SJCRH30 (cell line): ENCODE data around the gene ATP5ME. TPM values are rescaled to one million over a fixed set of nuclear protein-coding genes. Genes with fewer than 3 reads are reported as not detected.
"Not testable (repeated sequence)": the region's sequence is repeated elsewhere in the genome, so short reads cannot be mapped to it uniquely, and the experiment has no call there.

ENCODE experiments used
- DNase-seq, 2 experiments: peaks; one replicate each; pipeline ENCODE4 v3.0.0-alpha.2; 2015 to 2020
- H3K27ac ChIP-seq: fragments of 250-450 bp; sonication (Bioruptor Pico); 2 replicates; pipeline ENCODE4 v1.5.1; 2020; ENCODE audit warnings: mild to moderate bottlenecking, moderate library complexity
- H3K27me3 ChIP-seq: fragments of 250-450 bp; sonication (Bioruptor Pico); 2 replicates; pipeline ENCODE4 v1.5.1; 2020; ENCODE audit warnings: mild to moderate bottlenecking, moderate library complexity
- H3K36me3 ChIP-seq: fragments of 250-450 bp; sonication (Bioruptor Pico); 2 replicates; pipeline ENCODE4 v1.5.1; 2020; ENCODE audit warnings: mild to moderate bottlenecking, moderate library complexity
- H3K4me1 ChIP-seq: fragments of 250-450 bp; sonication (Bioruptor Pico); 2 replicates; pipeline ENCODE4 v1.5.1; 2020; ENCODE audit warnings: mild to moderate bottlenecking, moderate library complexity
- H3K4me3 ChIP-seq: fragments of 250-450 bp; sonication (Bioruptor Pico); 2 replicates; pipeline ENCODE4 v1.5.1; 2020; ENCODE audit warnings: mild to moderate bottlenecking, moderate library complexity
- H3K9me3 ChIP-seq: fragments of 250-450 bp; sonication (Bioruptor Pico); replicated peaks from 2 replicates; pipeline ENCODE4 v1.5.1; 2020; ENCODE audit warnings: mild to moderate bottlenecking, moderate library complexity
- total RNA-seq: library from RNA; depleted of rRNA; stranded (reverse); fragments of >200 nt; shearing (Covaris generic); gene quantifications from 2 replicates; pipeline ENCODE4 v1.2.3, GENCODE V29; 2014

ATP5ME gene
- total RNA-seq, 1 experiment from 2014 or later, result 338 TPM

DNA sequence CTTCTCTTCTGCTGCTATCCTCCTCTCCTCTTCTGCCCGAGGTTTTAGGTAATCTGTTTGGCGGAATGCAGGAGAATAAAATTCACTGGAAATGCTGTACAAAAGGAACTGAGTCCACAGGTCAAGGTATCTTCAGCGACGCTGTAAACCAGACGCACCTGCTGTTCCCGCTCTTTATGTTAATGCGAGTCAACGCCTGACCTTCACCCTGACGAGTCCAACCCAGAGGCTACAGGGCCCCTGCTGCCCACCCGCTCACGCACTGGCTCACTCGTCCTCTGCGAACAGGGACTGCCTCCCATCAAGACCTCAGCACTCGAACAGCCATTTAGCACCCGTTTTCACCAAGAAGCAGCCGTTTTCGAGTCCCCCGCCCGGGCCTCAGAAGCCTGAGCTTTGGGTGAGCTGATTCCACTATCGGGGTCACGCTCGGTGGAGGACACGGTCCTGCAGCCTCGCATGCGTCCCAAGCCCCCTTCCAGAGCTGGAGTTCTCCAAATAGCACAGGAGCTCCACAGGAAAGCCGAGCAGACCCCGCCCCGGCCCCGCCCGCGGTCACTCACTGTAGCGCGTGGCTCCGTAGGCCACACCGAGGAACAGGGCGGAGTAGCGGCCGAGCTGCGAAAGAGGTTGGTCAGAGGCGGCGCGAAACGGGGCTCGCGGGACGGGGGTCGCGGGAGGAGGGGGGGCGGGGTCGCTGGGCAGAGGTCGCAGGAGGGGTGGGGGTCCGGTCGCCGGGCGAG, 556 bp downstream of the ATP5ME start:
- peak overlapping the region; percentile 38; the same call in 1 of the 2 replicates for H3K27ac ChIP-seq
- peaks cover 25% of the 10 kb centered on the region for H3K36me3 ChIP-seq
- peaks cover 34% of the 10 kb centered on the region for H3K4me1 ChIP-seq
- H3K9me3 ChIP-seq, result no peaks in the 10 kb centered on the region
- peak; percentile 36 for DNase-seq
- H3K4me3 ChIP-seq, result peak overlapping the region; percentile 81
- no peaks in the 10 kb centered on the region for H3K27me3 ChIP-seq

DNA sequence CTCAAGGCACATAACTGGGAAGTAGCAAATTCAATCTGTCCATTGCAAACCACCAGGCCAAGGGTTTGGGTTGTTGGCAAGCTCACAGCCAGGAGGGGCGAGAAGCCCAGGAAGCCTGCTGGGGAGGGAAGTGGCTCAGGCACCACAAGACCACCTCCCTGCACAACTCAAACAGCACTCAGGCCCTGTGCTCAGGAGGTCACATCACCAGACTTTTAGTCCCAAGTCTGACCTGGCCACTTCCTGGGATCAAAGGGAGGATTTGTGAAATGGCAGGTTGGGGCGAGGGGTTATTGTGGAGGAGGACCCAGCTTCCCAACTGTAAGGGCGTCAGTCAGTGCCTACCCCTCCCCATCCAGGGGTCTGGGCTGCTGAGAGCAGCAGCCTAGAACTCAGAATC, 2.3 kb downstream of the ATP5ME start:
- H3K27ac ChIP-seq, result no peak overlapping the region

DNA sequence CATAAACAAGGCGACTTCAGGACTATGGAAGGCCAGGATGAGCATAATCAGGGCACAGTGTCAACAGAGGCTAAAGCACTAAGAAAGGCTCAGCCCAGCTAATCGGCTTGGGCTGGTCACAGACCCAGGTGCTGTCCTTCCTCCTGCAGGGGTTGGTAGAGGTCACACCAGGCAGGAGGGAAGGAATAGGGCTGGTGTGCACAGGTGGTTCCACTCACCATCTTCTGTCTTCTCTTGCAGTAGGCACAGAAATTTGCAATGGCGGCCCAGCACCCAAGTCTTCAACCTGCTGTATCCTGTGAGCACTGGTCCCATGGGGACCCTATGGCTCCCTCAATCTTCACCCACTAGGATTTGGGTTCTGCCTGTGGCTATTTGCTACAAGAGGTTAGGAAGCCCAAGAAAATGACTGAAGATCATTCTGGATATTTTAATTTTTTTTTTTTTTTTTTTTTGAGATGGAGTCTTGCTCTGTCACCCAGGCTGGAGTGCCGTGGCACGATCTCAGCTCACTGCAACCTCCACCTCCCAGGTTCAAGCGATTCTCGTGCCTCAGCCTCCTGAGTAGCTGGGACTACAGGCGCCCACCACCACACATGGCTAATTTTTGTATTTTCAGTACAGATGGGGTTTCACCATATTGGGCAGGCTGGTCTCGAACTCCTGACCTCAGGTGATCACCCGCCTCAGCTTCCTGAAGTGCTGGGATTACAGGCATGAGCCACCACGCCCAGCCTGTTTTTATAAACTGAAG, 4.1 kb downstream of the ATP5ME start:
- H3K36me3 ChIP-seq, result peaks cover 25% of the 10 kb centered on the region
- not testable (repeated sequence) for H3K27ac ChIP-seq, H3K9me3 ChIP-seq, H3K4me1 ChIP-seq, H3K4me3 ChIP-seq, DNase-seq, H3K27me3 ChIP-seq

More for the DNA sequence above, 2.3 kb downstream of the ATP5ME start:
- H3K36me3 ChIP-seq, result peaks cover 25% of the 10 kb centered on the region
- H3K4me1 ChIP-seq, result peaks cover 16% of the 10 kb centered on the region
- H3K9me3 ChIP-seq, result no peaks in the 10 kb centered on the region
- no peak for DNase-seq
- H3K4me3 ChIP-seq, result no peak overlapping the region
- no peaks in the 10 kb centered on the region for H3K27me3 ChIP-seq

DNA sequence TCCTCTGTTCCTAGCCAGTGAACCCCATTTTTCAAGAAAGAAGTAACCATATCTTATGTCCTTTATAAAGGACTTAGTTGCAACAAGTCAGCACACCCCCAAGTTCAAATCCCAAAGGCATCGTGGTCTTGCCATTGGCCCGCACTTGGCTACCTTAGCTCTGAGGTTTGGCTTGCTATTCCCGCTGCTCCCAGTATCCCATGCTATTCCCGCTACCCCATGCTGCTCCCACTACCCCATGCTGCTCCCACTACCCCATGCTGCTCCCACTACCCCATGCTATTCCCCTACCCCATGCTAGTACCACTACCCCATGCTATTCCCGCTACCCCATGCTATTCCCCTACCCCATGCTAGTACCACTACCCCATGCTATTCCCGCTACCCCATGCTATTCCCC, 5.9 kb downstream of the ATP5ME start:
- H3K4me1 ChIP-seq, H3K27me3 ChIP-seq, H3K4me3 ChIP-seq, H3K27ac ChIP-seq, DNase-seq, H3K9me3 ChIP-seq: not testable (repeated sequence)
- H3K36me3 ChIP-seq, result peaks cover 25% of the 10 kb centered on the region

DNA sequence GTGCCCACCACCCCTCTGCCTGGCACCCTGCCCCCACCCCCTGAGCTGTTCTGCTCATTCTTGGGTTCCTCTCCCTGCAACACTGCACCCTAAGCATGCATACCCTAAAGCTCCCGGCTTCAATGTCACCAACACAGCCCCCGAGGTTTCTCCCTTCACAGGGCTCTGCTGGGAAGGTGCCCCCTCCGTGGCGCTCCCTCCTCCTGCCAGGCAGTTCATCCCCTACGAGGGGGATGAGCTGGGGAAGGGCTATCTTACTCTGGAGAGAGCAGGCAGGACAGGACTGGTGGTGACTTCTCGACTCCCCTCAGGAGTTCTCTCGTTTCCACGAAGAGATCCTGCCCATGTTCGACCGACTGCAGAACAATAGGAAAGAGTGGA, 6.5 kb downstream of the ATP5ME start:
- Histone ChIP-seq H3K27ac (no peak overlapping the region), H3K36me3 (peaks cover 19% of the 10 kb centered on the region), H3K4me1 (no peaks in the 10 kb centered on the region), H3K9me3 (no peaks in the 10 kb centered on the region), H3K27me3 (no peaks in the 10 kb centered on the region), H3K4me3 (no peak overlapping the region)
- DNase-seq, result no peak

DNA sequence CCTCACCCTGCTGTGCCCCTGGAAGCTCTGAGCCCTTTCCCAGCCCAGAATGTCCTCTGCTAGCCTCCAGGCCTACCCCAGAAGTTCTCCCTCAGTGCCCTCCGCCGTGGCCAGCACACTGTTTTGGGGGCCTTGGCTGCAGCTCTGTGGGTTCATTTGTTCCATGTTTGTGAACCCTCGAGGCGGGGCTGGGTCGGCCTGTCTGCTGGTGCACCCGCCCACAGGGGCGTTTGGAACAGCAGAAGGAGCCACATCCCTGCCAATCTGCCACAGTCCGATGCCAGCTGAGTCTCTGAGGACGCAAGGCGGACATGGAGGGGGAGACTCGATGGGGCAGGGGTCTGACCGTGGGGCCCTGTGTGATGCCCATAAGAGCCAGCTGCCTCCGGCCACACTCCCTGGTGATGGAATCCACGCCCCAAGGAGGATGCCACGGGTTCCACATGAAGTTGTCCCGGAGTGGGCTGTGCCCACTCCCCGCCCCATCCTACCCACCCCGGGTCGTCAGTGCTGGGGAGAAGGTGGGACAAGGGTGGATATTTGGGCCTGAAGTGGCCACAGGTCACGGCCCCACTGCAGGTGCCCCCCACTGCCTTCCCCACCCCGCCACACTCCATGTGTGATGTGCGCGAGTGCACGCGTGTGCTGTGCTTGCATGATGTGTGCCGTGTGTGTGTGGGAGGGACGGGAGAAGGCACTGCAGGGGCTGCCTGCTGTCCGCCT, 7.1 kb downstream of the ATP5ME start:
- H3K9me3 ChIP-seq, result no peaks in the 10 kb centered on the region
- H3K4me3 ChIP-seq, result no peak overlapping the region
- DNase-seq, result no peak
- H3K27me3 ChIP-seq, result no peaks in the 10 kb centered on the region
- no peaks in the 10 kb centered on the region for H3K4me1 ChIP-seq
- H3K27ac ChIP-seq, result no peak overlapping the region
- peaks cover 15% of the 10 kb centered on the region for H3K36me3 ChIP-seq

DNA sequence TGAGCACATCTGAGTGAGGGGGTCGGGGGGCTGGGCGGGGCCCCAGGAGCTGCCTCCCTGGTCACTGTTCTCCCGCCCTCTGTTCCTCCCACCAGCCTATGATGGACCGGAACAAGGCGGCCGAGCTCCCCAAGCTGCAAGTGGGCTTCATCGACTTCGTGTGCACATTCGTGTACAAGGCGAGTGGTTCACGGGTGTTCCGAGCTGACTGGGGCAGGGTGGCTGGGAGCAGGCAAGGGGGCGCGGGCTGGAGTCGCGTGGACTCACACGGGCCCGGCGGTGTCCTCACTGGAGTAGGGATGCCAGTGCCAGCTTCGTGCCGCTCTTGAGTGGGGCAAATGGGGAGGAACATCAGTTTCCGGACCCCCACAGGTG, 7.7 kb downstream of the ATP5ME start:
- H3K4me3 ChIP-seq, result no peak overlapping the region
- no peaks in the 10 kb centered on the region for H3K9me3 ChIP-seq
- H3K36me3 ChIP-seq, result peaks cover 9% of the 10 kb centered on the region
- H3K4me1 ChIP-seq, result no peaks in the 10 kb centered on the region
- H3K27ac ChIP-seq, result no peak overlapping the region
- H3K27me3 ChIP-seq, result no peaks in the 10 kb centered on the region
- DNase-seq, result no peak

DNA sequence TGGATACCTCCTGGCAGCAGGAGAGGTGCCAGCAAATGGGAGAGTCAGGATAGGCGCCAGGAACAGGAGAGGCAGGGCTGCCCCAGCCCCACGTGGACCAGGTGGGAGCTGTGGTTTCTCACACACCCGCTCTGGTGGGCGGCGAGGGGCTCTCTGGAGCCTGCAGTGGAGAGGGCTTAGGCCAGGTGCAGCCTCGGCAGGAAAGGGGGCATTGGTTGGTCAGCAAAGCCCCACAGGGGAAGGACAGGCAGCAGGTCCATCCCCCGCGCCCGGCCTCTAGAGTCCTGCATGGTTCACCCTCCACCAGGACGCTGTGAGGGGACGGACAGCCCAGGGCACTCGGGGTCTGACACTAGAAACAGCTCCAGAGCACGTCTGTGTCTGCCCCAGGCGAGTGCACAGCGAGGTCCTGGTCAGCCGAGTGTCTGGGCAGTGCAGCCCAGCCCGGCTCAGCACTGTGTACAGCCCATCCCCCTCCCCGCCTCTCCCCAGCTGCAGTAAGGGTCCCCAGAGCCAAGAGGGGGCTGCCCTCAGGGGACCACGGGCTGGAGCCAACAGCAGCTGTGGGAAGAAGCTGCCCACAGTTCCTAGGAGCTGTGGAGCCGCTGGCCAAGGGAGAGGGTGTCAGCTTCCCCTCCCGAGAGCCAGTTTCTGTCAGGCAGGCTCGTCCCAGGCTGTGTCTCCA, 8.2 kb downstream of the ATP5ME start:
- Histone ChIP-seq H3K27ac (no peak overlapping the region), H3K4me1 (no peaks in the 10 kb centered on the region), H3K4me3 (no peak overlapping the region), H3K9me3 (no peaks in the 10 kb centered on the region), H3K36me3 (peaks cover 4% of the 10 kb centered on the region; the same call in 1 of the 2 replicates), H3K27me3 (no peaks in the 10 kb centered on the region)
- DNase-seq, result peak in 1 of 2 experiments; percentile 24

DNA sequence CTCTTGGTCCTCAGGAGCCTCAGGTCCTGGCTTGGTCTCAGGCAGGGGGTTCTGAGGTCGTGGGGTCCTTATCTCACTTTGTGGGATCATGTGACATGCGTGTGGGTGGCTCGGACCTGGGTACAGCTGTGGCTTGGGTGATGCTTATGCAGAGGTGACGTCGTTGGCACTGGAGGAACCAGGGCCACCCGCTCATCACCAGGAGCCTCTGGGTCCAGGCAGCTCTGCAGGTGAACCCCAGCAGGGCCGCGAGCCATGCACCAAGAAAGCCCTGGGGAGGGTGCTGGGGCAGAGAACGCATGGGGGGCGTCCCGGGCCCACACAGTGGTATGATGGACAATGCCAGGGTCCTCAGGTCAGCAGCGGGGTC, 8.7 kb downstream of the ATP5ME start:
- H3K36me3 ChIP-seq, result no peaks in the 10 kb centered on the region
- no peak overlapping the region for H3K27ac ChIP-seq
- H3K9me3 ChIP-seq, result no peaks in the 10 kb centered on the region
- H3K4me1 ChIP-seq, result no peaks in the 10 kb centered on the region
- H3K4me3 ChIP-seq, result no peak overlapping the region
- DNase-seq, result no peak
- no peaks in the 10 kb centered on the region for H3K27me3 ChIP-seq

DNA sequence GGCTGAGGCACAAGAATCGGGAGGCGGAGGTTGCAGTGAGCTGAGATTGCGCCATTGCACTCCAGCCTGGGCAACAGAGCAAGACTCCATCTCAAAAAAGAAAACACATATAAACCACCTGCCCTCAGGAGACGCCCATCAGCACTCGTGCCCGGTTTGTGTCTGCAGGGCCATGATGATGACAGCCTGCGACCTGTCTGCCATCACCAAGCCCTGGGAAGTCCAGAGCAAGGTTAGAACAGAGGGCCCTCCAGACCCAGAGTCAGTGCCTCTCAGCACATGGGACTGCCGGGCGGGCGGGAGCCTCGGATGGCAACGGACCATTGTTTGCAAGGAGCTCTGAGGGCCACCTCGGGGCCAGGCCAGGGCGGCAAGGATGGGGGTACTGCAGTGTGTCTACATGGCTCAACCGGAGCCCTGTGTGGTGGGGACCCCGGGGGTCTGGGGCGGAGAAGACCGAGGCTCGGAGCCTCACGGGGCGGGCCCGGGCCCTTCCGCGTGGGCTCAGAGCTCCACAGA, 9.3 kb downstream of the ATP5ME start:
- no peak for DNase-seq
- no peak overlapping the region for H3K4me3 ChIP-seq
- H3K27me3 ChIP-seq, result no peaks in the 10 kb centered on the region
- H3K4me1 ChIP-seq, result no peaks in the 10 kb centered on the region
- H3K27ac ChIP-seq, result no peak overlapping the region
- H3K36me3 ChIP-seq, result no peaks in the 10 kb centered on the region
- H3K9me3 ChIP-seq, result no peaks in the 10 kb centered on the region

DNA sequence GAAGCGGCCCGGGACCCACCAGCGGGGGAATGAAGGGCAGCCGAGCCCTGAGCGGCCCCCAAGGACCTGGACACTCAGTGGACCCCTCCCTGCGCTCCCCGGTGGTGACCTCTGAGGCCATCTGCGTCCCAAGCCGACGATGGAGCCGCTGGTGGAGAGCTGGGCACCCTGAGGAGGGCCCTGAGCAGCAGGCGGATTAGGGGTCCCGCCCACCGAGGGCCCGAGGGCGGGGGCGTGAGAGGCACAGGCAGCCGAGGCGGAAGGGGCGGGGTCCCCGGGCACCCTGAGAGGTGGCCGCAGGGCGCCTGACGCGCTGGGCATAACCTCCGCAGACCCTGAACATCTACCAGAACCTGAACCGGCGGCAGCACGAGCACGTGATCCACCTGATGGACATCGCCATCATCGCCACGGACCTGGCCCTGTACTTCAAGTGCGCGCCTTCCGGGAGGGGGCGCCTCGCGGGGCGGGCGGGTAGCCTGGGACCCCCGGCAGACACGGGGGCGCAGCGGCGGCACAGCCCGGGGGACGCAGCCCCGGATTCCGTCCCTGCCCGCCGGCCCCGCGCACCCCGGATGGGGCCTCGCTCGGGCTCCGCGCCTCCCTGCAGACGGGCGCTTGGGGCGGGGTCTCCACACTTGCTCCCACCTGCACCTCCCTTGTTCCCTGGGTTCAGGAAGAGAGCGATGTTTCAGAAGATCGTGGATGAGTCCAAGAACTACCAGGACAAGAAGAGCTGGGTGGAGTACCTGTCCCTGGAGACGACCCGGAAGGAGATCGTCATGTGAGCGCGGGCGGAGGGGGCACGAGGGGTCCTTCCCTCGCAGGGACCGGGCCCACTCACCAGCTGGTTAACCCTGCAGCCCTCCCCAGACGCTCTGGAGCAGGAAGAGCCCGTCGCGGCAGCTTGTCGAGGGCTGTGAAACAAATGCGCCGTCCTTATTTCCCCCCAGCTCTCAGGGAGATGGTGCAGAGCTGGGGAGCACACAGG, 10.3 kb downstream of the ATP5ME start:
- no peaks in the 10 kb centered on the region for H3K36me3 ChIP-seq
- no peak for DNase-seq
- no peaks in the 10 kb centered on the region for H3K4me1 ChIP-seq
- H3K27ac ChIP-seq, result no peak overlapping the region
- no peak overlapping the region for H3K4me3 ChIP-seq
- H3K27me3 ChIP-seq, result no peaks in the 10 kb centered on the region
- no peaks in the 10 kb centered on the region for H3K9me3 ChIP-seq

DNA sequence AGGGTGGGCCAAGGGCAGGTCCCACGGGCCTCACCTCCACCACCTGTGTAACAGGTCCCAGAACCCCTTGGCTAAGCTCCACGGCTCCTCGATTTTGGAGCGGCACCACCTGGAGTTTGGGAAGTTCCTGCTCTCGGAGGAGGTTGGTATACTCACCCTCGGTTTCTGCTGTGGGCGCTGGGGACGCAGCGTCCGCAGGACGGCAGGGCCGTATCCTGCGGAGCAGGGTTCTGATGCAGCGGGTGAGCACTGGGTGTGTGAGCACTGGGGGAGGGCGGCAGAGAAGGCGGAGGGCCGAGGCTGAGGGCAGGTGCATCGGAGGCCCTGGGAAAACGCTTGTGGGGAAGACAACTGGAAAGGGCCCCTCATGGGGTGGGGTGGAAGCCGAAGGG, 11.0 kb downstream of the ATP5ME start:
- no peak for DNase-seq
- H3K4me3 ChIP-seq, result no peak overlapping the region
- no peaks in the 10 kb centered on the region for H3K9me3 ChIP-seq
- H3K36me3 ChIP-seq, result no peaks in the 10 kb centered on the region
- no peaks in the 10 kb centered on the region for H3K27me3 ChIP-seq
- H3K4me1 ChIP-seq, result no peaks in the 10 kb centered on the region
- H3K27ac ChIP-seq, result no peak overlapping the region

DNA sequence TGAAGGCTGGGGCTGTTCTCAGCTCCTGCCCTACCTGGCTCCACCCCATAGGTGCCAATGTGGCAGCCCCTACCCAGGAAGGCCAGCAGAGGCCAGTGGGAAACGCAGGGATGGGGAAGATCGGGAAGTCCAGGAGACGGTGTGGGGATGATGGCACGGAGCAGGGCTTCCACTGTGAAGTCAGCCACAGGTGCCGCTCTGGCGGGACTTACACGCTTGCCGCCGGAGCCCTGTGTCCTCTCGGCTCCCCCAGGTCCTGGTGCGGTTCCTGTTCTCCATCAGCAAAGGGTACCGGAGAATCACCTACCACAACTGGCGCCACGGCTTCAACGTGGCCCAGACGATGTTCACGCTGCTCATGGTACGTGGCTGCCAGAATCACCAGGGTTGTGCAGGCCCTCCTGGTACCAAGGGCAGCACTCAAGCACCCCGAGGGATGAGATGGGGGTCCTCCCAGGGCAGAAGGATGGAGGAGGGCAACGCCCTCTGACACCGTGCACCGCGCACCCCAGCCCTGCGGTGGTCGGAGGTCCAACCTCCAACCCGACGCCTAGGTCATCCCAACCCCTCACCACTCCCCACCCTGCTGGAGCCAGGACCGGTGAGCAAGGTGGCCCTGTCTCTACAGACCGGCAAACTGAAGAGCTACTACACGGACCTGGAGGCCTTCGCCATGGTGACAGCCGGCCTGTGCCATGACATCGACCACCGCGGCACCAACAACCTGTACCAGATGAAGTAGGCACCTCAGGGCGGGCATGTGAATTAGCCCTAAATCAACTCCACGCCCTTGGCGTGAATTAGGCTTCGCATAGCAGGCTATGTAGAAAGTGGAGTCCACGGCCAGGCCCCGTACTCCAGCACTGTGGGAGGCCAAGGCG, 12.0 kb downstream of the ATP5ME start:
- no peaks in the 10 kb centered on the region for H3K36me3 ChIP-seq
- no peak overlapping the region for H3K4me3 ChIP-seq
- H3K4me1 ChIP-seq, result no peaks in the 10 kb centered on the region
- no peaks in the 10 kb centered on the region for H3K27me3 ChIP-seq
- H3K9me3 ChIP-seq, result no peaks in the 10 kb centered on the region
- no peak overlapping the region for H3K27ac ChIP-seq
- DNase-seq, result no peak
